HG02852 (cell line): ENCODE results near the gene TRAM2.

Experiments
- ATAC-seq: cut with Tn5 transposase; IDR thresholded peaks from one replicate; pipeline ENCODE4 v1.9.1; 2021; ENCODE audit warnings: mild to moderate bottlenecking, moderate library complexity; ENCODE audit not compliant: unreplicated experiment

TRAM2 gene

GRCh38 chr6:52533491-52533890 lies 43.4 kb downstream of the TRAM2 start:
- ATAC-seq, result no peak

- no peak for ATAC-seq
These were observed 44.4 kb downstream of the TRAM2 start for GRCh38 chr6:52532457-52532856.

- ATAC-seq, result no peak
These were observed 45.0 kb downstream of the TRAM2 start for GRCh38 chr6:52531834-52532233.

GRCh38 chr6:52531396-52531795 lies 45.5 kb downstream of the TRAM2 start:
- ATAC-seq, result no peak

GRCh38 chr6:52530351-52530750 lies 46.5 kb downstream of the TRAM2 start:
- no peak for ATAC-seq

GRCh38 chr6:52529311-52529710 lies 47.5 kb downstream of the TRAM2 start:
- no peak for ATAC-seq

GRCh38 chr6:52527436-52527835 lies 49.4 kb downstream of the TRAM2 start:
- no peak for ATAC-seq

- no peak for ATAC-seq
These were observed 50.2 kb downstream of the TRAM2 start for GRCh38 chr6:52526634-52527033.

- ATAC-seq, result no peak
These were observed 51.9 kb downstream of the TRAM2 start for GRCh38 chr6:52524918-52525317.

- ATAC-seq, result no peak
These were observed 53.3 kb downstream of the TRAM2 start for GRCh38 chr6:52523378-52524142.

GRCh38 chr6:52522655-52523054 lies 54.2 kb downstream of the TRAM2 start:
- no peak for ATAC-seq

- ATAC-seq, result no peak
These were observed 54.7 kb downstream of the TRAM2 start for GRCh38 chr6:52522151-52522626.

- ATAC-seq, result no peak
These were observed 57.2 kb downstream of the TRAM2 start for GRCh38 chr6:52519618-52520017.

- no peak for ATAC-seq
These were observed 58.4 kb downstream of the TRAM2 start for GRCh38 chr6:52518279-52518945.

- peak; percentile 97 for ATAC-seq
These were observed 59.2 kb downstream of the TRAM2 start for GRCh38 chr6:52517502-52518278.

GRCh38 chr6:52516943-52517342 lies 59.9 kb downstream of the TRAM2 start:
- ATAC-seq, result no peak

- ATAC-seq, result no peak
These were observed 60.6 kb downstream of the TRAM2 start for GRCh38 chr6:52516269-52516668.

GRCh38 chr6:52515219-52515960 lies 61.5 kb downstream of the TRAM2 start:
- ATAC-seq, result no peak

GRCh38 chr6:52514514-52514913 lies 62.3 kb downstream of the TRAM2 start:
- ATAC-seq, result no peak

GRCh38 chr6:52513896-52514295 lies 63.0 kb downstream of the TRAM2 start:
- ATAC-seq, result no peak

GRCh38 chr6:52513464-52513863 lies 63.4 kb downstream of the TRAM2 start:
- ATAC-seq, result no peak
